IMR-90 (cell line): ENCODE results near the gene BCL2L12. TPM values are rescaled to one million over a fixed set of nuclear protein-coding genes. Genes with fewer than 3 reads are reported as not detected.
A peak's percentile ranks its signal among the peaks of the same experiment; 100 is the strongest.

Source experiments
- ATAC-seq: fragments of 200-7000 bp; cut with Tn5 transposase; 2 replicates; pipeline ENCODE4 v1.9.1; 2020; ENCODE audit warnings: low read depth, mild to moderate bottlenecking, moderate library complexity
- BruUV-seq: library from RNA; stranded (reverse); fragments of 400-500 nt; replicated peaks from 2 replicates; lab custom pipeline; 2021; lab: Mats Ljungman, UMichigan
- CTCF ChIA-PET: fragments of 300-600 bp; formaldehyde crosslinking; extraction: SDS; loops from one replicate; lab custom pipeline; 2021; ENCODE audit warnings: antibody characterized with exemption; lab: Yijun Ruan, JAX
- POLR2A ChIA-PET: fragments of 300-600 bp; sonication (Branson Sonifier 250); formaldehyde crosslinking; loops from one replicate; lab custom pipeline; 2022; ENCODE audit warnings: antibody characterized with exemption; ENCODE audit not compliant: unreplicated experiment; lab: Charles Lee
- DNase-seq: peaks from one replicate; pipeline ENCODE4 v3.0.0; 2013
- H2AFZ ChIP-seq: replicated peaks from 2 replicates; pipeline ENCODE3; 2013; ENCODE audit warnings: low read length, mild to moderate bottlenecking; ENCODE audit not compliant: poor library complexity
- H2AK5ac ChIP-seq: 2 replicates; pipeline ENCODE4 v1.6.1; 2013; ENCODE audit warnings: low read depth, low read length, inconsistent platforms
- H2AK9ac ChIP-seq: replicated peaks from 2 replicates; pipeline ENCODE3; 2013; ENCODE audit warnings: mild to moderate bottlenecking, low read depth, low read length, moderate library complexity; ENCODE audit not compliant: poor library complexity
- H2BK120ac ChIP-seq: 2 replicates; pipeline ENCODE4 v1.6.1; 2013; ENCODE audit warnings: low read depth, low read length, inconsistent platforms
- H2BK15ac ChIP-seq: 3 replicates; pipeline ENCODE4 v1.6.1; 2013; ENCODE audit warnings: low read depth, low read length, inconsistent platforms
- H2BK20ac ChIP-seq: 2 replicates; pipeline ENCODE4 v1.6.1; 2013; ENCODE audit warnings: low read depth, mild to moderate bottlenecking, inconsistent platforms, low read length, moderate library complexity
- H2BK5ac ChIP-seq: 2 replicates; pipeline ENCODE4 v1.6.1; 2013; ENCODE audit warnings: mild to moderate bottlenecking, low read depth, low read length, inconsistent platforms; ENCODE audit not compliant: poor library complexity, severe bottlenecking
- H3K14ac ChIP-seq: replicated peaks from 2 replicates; pipeline ENCODE4 v1.6.1; 2013; ENCODE audit warnings: low read depth, low read length, inconsistent platforms
- H3K18ac ChIP-seq: 2 replicates; pipeline ENCODE4 v1.6.1; 2013; ENCODE audit warnings: low read depth, low read length, control low read depth
- H3K23ac ChIP-seq: 2 replicates; pipeline ENCODE4 v1.6.1; 2013; ENCODE audit warnings: low read depth, low read length, inconsistent platforms
- H3K27ac ChIP-seq: 2 replicates; pipeline ENCODE4 v1.5.1; 2013; ENCODE audit warnings: mild to moderate bottlenecking, control low read depth, low read length; ENCODE audit not compliant: insufficient read depth
- H3K27me3 ChIP-seq: 2 replicates; pipeline ENCODE4 v1.6.1; 2013; ENCODE audit warnings: low read length; ENCODE audit not compliant: control insufficient read depth, insufficient read depth
- H3K36me3 ChIP-seq: 2 replicates; pipeline ENCODE4 v1.6.1; 2013; ENCODE audit warnings: low read length, mixed read lengths; ENCODE audit not compliant: control insufficient read depth, insufficient read depth
- H3K4ac ChIP-seq: 2 replicates; pipeline ENCODE4 v1.6.1; 2013; ENCODE audit warnings: low read depth, low read length, inconsistent platforms
- H3K4me1 ChIP-seq: 2 replicates; pipeline ENCODE4 v1.6.1; 2013; ENCODE audit warnings: low read length, mixed read lengths; ENCODE audit not compliant: control insufficient read depth, insufficient read depth
- H3K4me2 ChIP-seq: 2 replicates; pipeline ENCODE4 v1.6.1; 2013; ENCODE audit warnings: low read depth, mild to moderate bottlenecking, control low read depth, low read length, moderate library complexity
- H3K4me3 ChIP-seq: 2 replicates; pipeline ENCODE4 v1.5.1; 2013; ENCODE audit warnings: low read depth, mild to moderate bottlenecking, control low read depth, low read length, moderate library complexity; ENCODE audit not compliant: insufficient read depth
- H3K56ac ChIP-seq: 2 replicates; pipeline ENCODE4 v1.6.1; 2013; ENCODE audit warnings: low read length, inconsistent platforms; ENCODE audit not compliant: insufficient read depth; ENCODE audit errors: extremely low read depth
- H3K79me1 ChIP-seq, 2 experiments: 2 replicates each; pipeline ENCODE4 v1.6.1; 2013; ENCODE audit warnings: low read length in 2 of 2, inconsistent platforms in 1 of 2, low read depth in 1 of 2
- H3K9ac ChIP-seq: 2 replicates; pipeline ENCODE4 v1.6.1; 2013; ENCODE audit warnings: low read depth, low read length, control low read depth
- H3K9me1 ChIP-seq: 2 replicates; pipeline ENCODE4 v1.6.1; 2013; ENCODE audit warnings: low read length, inconsistent platforms; ENCODE audit not compliant: insufficient read depth
- H3K9me3 ChIP-seq: 2 replicates; pipeline ENCODE4 v1.6.1; 2013; ENCODE audit warnings: low read length; ENCODE audit not compliant: control insufficient read depth, insufficient read depth
- H4K20me1 ChIP-seq: 2 replicates; pipeline ENCODE4 v1.6.1; 2013; ENCODE audit warnings: low read length, inconsistent platforms; ENCODE audit not compliant: insufficient read depth
- H4K5ac ChIP-seq: 2 replicates; pipeline ENCODE4 v1.6.1; 2013; ENCODE audit warnings: mild to moderate bottlenecking, low read depth, low read length, control low read depth
- H4K8ac ChIP-seq, 2 experiments: 2 replicates each; pipeline ENCODE4 v1.6.1; 2013; ENCODE audit warnings: low read depth in 2 of 2, low read length in 2 of 2, control low read depth in 1 of 2, inconsistent platforms in 1 of 2
- H4K91ac ChIP-seq: 2 replicates; pipeline ENCODE4 v1.6.1; 2013; ENCODE audit warnings: low read depth, low read length, inconsistent platforms; ENCODE audit not compliant: insufficient read depth
- BHLHE40 ChIP-seq: fragments of 150-350 bp; IDR thresholded peaks from 2 replicates; pipeline ENCODE4 v1.6.1; 2016; ENCODE audit warnings: mild to moderate bottlenecking, low read depth, low read length
- CEBPB ChIP-seq: IDR thresholded peaks from 2 replicates; pipeline ENCODE4 v1.6.1; 2012; ENCODE audit warnings: low read depth, low read length, improper control_type of control experiment
- CHD1 ChIP-seq: IDR thresholded peaks from 2 replicates; pipeline ENCODE4 v1.6.1; 2012; ENCODE audit warnings: low read depth, low read length, improper control_type of control experiment
- ELK1 ChIP-seq: fragments of 150-350 bp; IDR thresholded peaks from 2 replicates; pipeline ENCODE4 v1.6.1; 2016; ENCODE audit warnings: low read depth, mild to moderate bottlenecking, low read length, moderate library complexity, borderline replicate concordance
- FOS ChIP-seq: fragments of 150-350 bp; IDR thresholded peaks from 2 replicates; pipeline ENCODE4 v1.6.1; 2016; ENCODE audit warnings: low read depth, low read length
- MAFK ChIP-seq: IDR thresholded peaks from 2 replicates; pipeline ENCODE4 v1.6.1; 2012; ENCODE audit warnings: low read depth, low read length, improper control_type of control experiment
- MAZ ChIP-seq: IDR thresholded peaks from 2 replicates; pipeline ENCODE4 v1.6.1; 2012; ENCODE audit warnings: low read depth, mild to moderate bottlenecking, low read length, improper control_type of control experiment, moderate library complexity, borderline replicate concordance
- MXI1 ChIP-seq: IDR thresholded peaks from 2 replicates; pipeline ENCODE4 v1.6.1; 2012; ENCODE audit warnings: low read depth, mild to moderate bottlenecking, low read length, moderate library complexity, borderline replicate concordance
- POLR2A ChIP-seq: IDR thresholded peaks from 2 replicates; pipeline ENCODE4 v1.6.1; 2012; ENCODE audit warnings: mild to moderate bottlenecking, low read depth, low read length
- RAD21 ChIP-seq: IDR thresholded peaks from 2 replicates; pipeline ENCODE4 v1.6.1; 2012; ENCODE audit warnings: low read length, improper control_type of control experiment
- RCOR1 ChIP-seq: IDR thresholded peaks from 2 replicates; pipeline ENCODE4 v1.6.1; 2012; ENCODE audit warnings: mild to moderate bottlenecking, low read length, improper control_type of control experiment; ENCODE audit not compliant: insufficient replicate concordance
- RFX5 ChIP-seq: IDR thresholded peaks from 2 replicates; pipeline ENCODE4 v1.8.0; 2012; ENCODE audit warnings: low read depth, mild to moderate bottlenecking, low read length, moderate library complexity
- SMC3 ChIP-seq: fragments of 150-350 bp; IDR thresholded peaks from 2 replicates; pipeline ENCODE4 v1.6.1; 2016; ENCODE audit warnings: low read depth, mild to moderate bottlenecking, antibody characterized with exemption, low read length, moderate library complexity
- WGBS, 2 experiments: methylation state at CpG; one replicate each; pipeline versions ENCODE4 v1.1.5 to v1.1.7; 2013; ENCODE audit warnings: missing lambda C conversion rate in 2 of 2; ENCODE audit not compliant: insufficient read length in 1 of 2; ENCODE audit errors: extremely low coverage in 2 of 2; 5-methylcytosine and 5-hydroxymethylcytosine counted together
- dilution Hi-C: fragments of 300-500 bp; cut with HindIII; formaldehyde crosslinking; loops from one replicate; pipeline ENCODE4 v1.14.3; 2018; ENCODE audit warnings: low sequenced_read_pairs; ENCODE audit not compliant: unreplicated experiment
- in situ Hi-C: fragments of 300-500 bp; cut with MboI; formaldehyde crosslinking; loops from 3 replicates; pipeline ENCODE4 v1.14.3; 2019; ENCODE audit warnings: low sequenced_read_pairs, inconsistent platforms, mixed read lengths
- intact Hi-C: fragments of 100-400 bp; cut with micrococcal nuclease; formaldehyde crosslinking; loops from 2 replicates; pipeline ENCODE4 v1.10.0; 2022
- polyA plus RNA-seq, 3 experiments: library from polyadenylated mRNA; depleted of rRNA; stranded (reverse); fragments of >200 nt; gene quantifications; 2 replicates each; pipeline ENCODE4 v1.2.3, GENCODE V29; 2012; ENCODE audit warnings: low replicate concordance in 1 of 3
- total RNA-seq: library from RNA; depleted of rRNA; stranded (reverse); fragments of >200 nt; gene quantifications from 2 replicates; pipeline ENCODE4 v1.2.3, GENCODE V29; 2012
- TF ChIP-seq, protein P1 (sequence below): fragments of 150-350 bp; IDR thresholded peaks from 2 replicates; pipeline ENCODE4 v1.6.1; 2017; ENCODE audit warnings: mild to moderate bottlenecking, antibody characterized with exemption, low read length, low read depth
- TF ChIP-seq, protein P2 (sequence below): conservative IDR thresholded peaks from 2 replicates; pipeline ENCODE4 v1.5.1; 2012; ENCODE audit warnings: mild to moderate bottlenecking, low read depth, low read length, improper control_type of control experiment

Gene BCL2L12
- total and polyA plus RNA-seq, 2 of the 4 experiments (the other 2 are of a cell fraction): 3.9 to 32.6 TPM

- Histone ChIP-seq H3K23ac (no peak overlapping the region), H2BK15ac (no peak overlapping the region), H3K4me3 (no peak overlapping the region), H3K79me1 (peaks cover 6 to 57% of the 10 kb centered on the region in 2 experiments; a peak in 3 of 4 replicates), H2BK20ac (no peak overlapping the region), H2AFZ (no peak overlapping the region), H4K91ac (no peak overlapping the region), H3K4me1 (peaks cover 5% of the 10 kb centered on the region), H3K9me1 (peaks cover 9% of the 10 kb centered on the region; the same call in 1 of the 2 replicates), H4K5ac (no peak overlapping the region), H4K8ac (no peak overlapping the region), H2AK5ac (no peak overlapping the region; the same call in 1 of the 2 replicates), H3K27ac (no peak overlapping the region), H3K9ac (no peak overlapping the region), H3K56ac (no peak overlapping the region), H3K4ac (no peak overlapping the region), H3K4me2 (no peak overlapping the region), H3K36me3 (peaks cover 14% of the 10 kb centered on the region), H3K9me3 (no peaks in the 10 kb centered on the region), H2AK9ac (peak overlapping the region; percentile 90), H2BK120ac (no peak overlapping the region), H3K18ac (no peak overlapping the region), H3K27me3 (no peaks in the 10 kb centered on the region), H3K14ac (no peak overlapping the region), H2BK5ac (no peak overlapping the region), H4K20me1 (no peaks in the 10 kb centered on the region; the same call in 1 of the 2 replicates)
- 83% methylated on average over 12 of the region's 30 CpGs; no CpG with 5 or more reads in 1 of the 2 experiments for WGBS, 2 experiments
- intact Hi-C loops: no loop called here
- ChIA-PET POLR2A (no interaction called here), CTCF (interaction anchor here (0.6 kb wide), 1 partner anchor 68 kb away, joined by 3 read pairs; no protein-coding TSS in a partner anchor)
- no TSS peak for BruUV-seq
- DNase-seq (no peak), ATAC-seq (no peak)
- dilution Hi-C loops: no loop called here
- in situ Hi-C loops: no loop called here
- TF ChIP-seq MAZ (no peak), RFX5 (no peak), MXI1 (no peak), BHLHE40 (no peak), RCOR1 (no peak), MAFK (no peak), CHD1 (no peak), ELK1 (no peak), SMC3 (no peak), RAD21 (no peak), FOS (no peak), POLR2A (no peak), CEBPB (no peak)
- TF ChIP-seq, protein P1, sequence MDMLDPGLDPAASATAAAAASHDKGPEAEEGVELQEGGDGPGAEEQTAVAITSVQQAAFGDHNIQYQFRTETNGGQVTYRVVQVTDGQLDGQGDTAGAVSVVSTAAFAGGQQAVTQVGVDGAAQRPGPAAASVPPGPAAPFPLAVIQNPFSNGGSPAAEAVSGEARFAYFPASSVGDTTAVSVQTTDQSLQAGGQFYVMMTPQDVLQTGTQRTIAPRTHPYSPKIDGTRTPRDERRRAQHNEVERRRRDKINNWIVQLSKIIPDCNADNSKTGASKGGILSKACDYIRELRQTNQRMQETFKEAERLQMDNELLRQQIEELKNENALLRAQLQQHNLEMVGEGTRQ: no peak
- TF ChIP-seq, protein P2, sequence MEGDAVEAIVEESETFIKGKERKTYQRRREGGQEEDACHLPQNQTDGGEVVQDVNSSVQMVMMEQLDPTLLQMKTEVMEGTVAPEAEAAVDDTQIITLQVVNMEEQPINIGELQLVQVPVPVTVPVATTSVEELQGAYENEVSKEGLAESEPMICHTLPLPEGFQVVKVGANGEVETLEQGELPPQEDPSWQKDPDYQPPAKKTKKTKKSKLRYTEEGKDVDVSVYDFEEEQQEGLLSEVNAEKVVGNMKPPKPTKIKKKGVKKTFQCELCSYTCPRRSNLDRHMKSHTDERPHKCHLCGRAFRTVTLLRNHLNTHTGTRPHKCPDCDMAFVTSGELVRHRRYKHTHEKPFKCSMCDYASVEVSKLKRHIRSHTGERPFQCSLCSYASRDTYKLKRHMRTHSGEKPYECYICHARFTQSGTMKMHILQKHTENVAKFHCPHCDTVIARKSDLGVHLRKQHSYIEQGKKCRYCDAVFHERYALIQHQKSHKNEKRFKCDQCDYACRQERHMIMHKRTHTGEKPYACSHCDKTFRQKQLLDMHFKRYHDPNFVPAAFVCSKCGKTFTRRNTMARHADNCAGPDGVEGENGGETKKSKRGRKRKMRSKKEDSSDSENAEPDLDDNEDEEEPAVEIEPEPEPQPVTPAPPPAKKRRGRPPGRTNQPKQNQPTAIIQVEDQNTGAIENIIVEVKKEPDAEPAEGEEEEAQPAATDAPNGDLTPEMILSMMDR: no peak
Observed at GRCh38 chr19:49636233-49636932, 29.4 kb upstream of the BCL2L12 start.
